ENCODE results near the gene ZNF362. TPM values are rescaled to one million over a fixed set of nuclear protein-coding genes. Genes with fewer than 3 reads are reported as not detected.

Gene ZNF362
- polyA plus RNA-seq, 1 donor = 27.1 TPM

DNA sequence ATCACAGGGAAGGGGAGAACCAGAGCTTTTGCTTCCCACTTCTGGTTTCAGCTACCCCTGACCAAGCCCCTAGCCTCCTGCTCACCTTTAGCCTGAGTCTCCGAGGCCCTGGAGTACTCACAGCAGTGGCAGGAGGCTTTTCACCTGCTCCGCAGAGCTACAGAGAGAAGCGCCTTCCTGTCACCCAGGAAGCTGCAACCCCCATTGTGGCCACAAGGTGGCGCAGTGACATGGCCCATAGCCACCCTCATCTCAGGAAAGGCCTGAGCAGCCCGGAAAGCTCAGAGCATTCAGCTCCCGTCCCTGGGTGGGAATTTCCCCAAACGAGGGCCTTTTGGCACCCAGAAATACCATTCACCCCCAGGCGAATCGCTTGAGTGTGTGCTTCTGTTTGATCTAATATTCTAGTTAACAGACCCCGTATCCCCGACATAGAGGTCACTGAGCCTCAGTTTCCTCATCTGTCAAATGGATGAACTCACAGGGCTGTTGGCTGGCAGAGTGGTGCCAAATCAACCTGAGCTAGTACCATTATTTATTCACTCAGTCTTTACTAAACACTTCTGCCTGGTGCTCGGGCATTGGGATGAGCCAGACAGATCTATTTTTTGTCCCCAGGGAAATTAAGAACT, 39.3 kb downstream of the ZNF362 start:
- no CpG with 5 or more reads among the region's 12 CpGs for WGBS (ENCODE audit: insufficient coverage, low lambda C conversion rate)
- Histone ChIP-seq H3K9me3 (ENCODE audit: control insufficient read depth, low read depth, low read length) (peaks cover 2% of the 10 kb centered on the region), H3K4me3 (ENCODE audit: low read length) (no peak overlapping the region), H3K27me3 (ENCODE audit: control insufficient read depth, insufficient read depth, low read length) (no peaks in the 10 kb centered on the region), H3K36me3 (ENCODE audit: control insufficient read depth, insufficient read depth, low read length) (peaks cover 55% of the 10 kb centered on the region), H3K4me1 (ENCODE audit: control insufficient read depth, insufficient read depth, low read length) (peaks cover 6% of the 10 kb centered on the region), H3K27ac (ENCODE audit: low read length) (no peak overlapping the region)
- DNase-seq = peak; percentile 74 to 81

DNA sequence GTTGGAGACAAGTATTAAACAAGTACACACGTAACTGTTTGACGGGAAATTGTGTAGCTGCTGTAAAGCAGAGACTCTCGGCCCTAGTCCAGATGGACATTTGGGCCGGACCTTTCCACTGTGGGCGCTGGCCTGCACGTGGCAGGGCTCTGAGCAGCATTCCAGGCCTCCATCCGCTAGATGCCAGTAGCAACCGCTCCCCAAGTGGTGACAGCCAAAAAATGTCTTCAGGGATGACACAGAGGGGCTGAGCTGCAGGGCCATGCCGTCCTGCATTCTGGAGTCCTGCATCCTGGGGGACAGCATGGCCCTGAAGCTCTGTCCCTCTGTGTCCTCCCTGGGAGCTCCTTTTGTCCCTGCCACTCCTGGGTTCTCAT, 39.8 kb downstream of the ZNF362 start:
- WGBS (ENCODE audit: insufficient coverage, low lambda C conversion rate) = no CpG with 5 or more reads among the region's 9 CpGs
- Histone ChIP-seq H3K27ac (ENCODE audit: low read length) (no peak overlapping the region), H3K4me1 (ENCODE audit: control insufficient read depth, insufficient read depth, low read length) (peaks cover 7% of the 10 kb centered on the region), H3K27me3 (ENCODE audit: control insufficient read depth, insufficient read depth, low read length) (no peaks in the 10 kb centered on the region), H3K36me3 (ENCODE audit: control insufficient read depth, insufficient read depth, low read length) (peaks cover 59% of the 10 kb centered on the region), H3K4me3 (ENCODE audit: low read length) (no peak overlapping the region), H3K9me3 (ENCODE audit: control insufficient read depth, low read depth, low read length) (peaks cover 2% of the 10 kb centered on the region)
- no peak for DNase-seq

DNA sequence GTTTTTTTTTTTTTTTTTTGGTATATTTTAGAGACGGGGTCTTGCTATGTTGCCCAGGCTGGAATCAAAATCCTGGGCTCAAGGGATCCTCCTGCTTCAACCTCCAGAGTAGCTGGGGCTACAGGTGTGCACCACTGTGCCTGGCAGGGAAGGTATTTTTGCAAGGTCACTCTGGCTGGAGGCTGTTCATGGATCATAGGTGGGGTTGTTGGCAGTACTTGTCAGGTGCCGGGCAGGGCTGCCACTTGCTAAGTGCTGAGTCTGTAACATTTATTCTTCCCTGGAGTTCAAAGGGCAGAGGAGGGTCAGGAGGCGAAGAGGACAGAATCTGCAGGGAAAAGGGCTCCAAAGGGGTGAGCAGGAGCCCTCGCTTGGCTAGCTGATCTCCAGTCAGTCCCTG, 40.5 kb downstream of the ZNF362 start:
- Histone ChIP-seq H3K4me1 (ENCODE audit: control insufficient read depth, insufficient read depth, low read length) (peaks cover 7% of the 10 kb centered on the region), H3K36me3 (ENCODE audit: control insufficient read depth, insufficient read depth, low read length) (peaks cover 61% of the 10 kb centered on the region), H3K27me3 (ENCODE audit: control insufficient read depth, insufficient read depth, low read length) (no peaks in the 10 kb centered on the region), H3K9me3 (ENCODE audit: control insufficient read depth, low read depth, low read length) (peaks cover 2% of the 10 kb centered on the region), H3K27ac (ENCODE audit: low read length) (no peak overlapping the region), H3K4me3 (ENCODE audit: low read length) (no peak overlapping the region)
- no CpG with 5 or more reads among the region's 4 CpGs for WGBS (ENCODE audit: insufficient coverage, low lambda C conversion rate)
- peak in 1 of 2 donors; percentile 22 for DNase-seq

DNA sequence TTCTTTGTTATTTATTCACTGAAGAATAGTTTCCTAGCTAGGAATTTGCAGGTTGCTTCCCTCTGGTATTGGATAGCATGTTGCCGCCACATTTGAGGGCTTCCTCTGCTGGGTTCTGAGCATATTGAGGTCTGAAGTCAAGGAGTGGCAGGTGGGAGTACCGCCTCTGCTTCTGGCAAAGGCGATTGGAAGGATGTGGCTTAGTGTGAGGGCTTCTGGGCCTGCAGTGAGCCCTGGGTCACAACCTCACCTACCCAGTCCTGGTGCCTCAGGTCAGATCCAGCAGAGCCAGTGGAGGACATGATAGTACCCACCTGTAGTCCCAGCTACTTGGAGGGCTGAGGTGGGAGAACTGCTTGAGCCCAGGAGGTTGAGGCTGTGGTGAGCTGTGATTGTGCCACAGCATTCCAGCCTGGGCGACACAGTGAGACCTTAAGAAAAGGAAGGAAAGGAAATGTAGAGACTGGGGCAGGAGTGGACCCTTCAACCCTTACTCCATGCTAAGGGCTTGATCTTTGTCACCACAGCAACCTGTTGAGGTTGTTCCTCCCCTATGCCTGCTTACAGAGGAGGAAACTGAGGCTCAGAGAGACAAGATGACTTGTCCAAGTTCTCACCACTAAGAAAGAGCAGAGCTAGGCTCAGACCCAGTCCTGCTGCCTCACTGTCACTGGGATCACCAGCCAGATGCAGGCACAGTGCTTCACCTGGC, 41.8 kb downstream of the ZNF362 start:
- no peak overlapping the region for H3K4me3 ChIP-seq (ENCODE audit: low read length)
- H3K36me3 ChIP-seq (ENCODE audit: control insufficient read depth, insufficient read depth, low read length) = peaks cover 56% of the 10 kb centered on the region
- no CpG with 5 or more reads among the region's 4 CpGs for WGBS (ENCODE audit: insufficient coverage, low lambda C conversion rate)
- peaks cover 2% of the 10 kb centered on the region for H3K9me3 ChIP-seq (ENCODE audit: control insufficient read depth, low read depth, low read length)
- H3K27me3 ChIP-seq (ENCODE audit: control insufficient read depth, insufficient read depth, low read length) = no peaks in the 10 kb centered on the region
- DNase-seq = no peak
- H3K4me1 ChIP-seq (ENCODE audit: control insufficient read depth, insufficient read depth, low read length) = peaks cover 7% of the 10 kb centered on the region
- H3K27ac ChIP-seq (ENCODE audit: low read length) = no peak overlapping the region

DNA sequence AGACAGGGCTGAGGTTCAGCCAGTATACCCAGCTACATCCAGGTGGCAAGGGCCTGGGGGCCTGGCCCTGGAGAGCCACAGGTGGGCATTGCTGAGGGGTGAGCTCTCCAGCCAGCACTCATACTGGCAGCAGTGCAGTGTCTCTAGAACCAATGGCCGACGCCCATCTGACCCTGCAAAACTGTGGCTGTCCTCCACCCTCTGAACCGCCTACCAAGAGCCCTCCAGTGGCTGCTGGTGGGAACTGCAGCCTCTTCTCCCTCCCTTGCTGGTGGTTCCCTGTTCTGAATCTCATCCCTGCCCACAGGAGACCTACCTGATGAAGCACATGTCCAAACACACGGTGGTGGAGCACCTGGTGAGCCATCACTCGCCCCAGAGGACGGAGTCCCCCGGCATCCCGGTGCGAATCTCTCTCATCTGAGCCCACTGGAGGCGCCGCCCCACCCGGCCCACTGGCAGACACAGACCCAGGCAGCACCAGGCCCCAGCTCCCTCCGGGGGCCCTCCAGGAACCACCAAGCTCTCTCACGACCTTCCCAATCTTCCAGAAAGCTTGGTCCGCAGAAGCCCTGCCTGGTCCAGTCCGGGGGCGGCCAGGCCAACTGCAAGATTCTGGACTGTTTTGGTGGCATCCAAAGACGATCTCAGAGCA, 42.5 kb downstream of the ZNF362 start:
- H3K4me3 ChIP-seq (ENCODE audit: low read length) = no peak overlapping the region
- peaks cover 54% of the 10 kb centered on the region for H3K36me3 ChIP-seq (ENCODE audit: control insufficient read depth, insufficient read depth, low read length)
- peaks cover 7% of the 10 kb centered on the region for H3K4me1 ChIP-seq (ENCODE audit: control insufficient read depth, insufficient read depth, low read length)
- 100% methylated on average over 1 of the region's 18 CpGs for WGBS (ENCODE audit: insufficient coverage, low lambda C conversion rate)
- H3K9me3 ChIP-seq (ENCODE audit: control insufficient read depth, low read depth, low read length) = peaks cover 2% of the 10 kb centered on the region
- DNase-seq = peak; percentile 32 to 42
- no peaks in the 10 kb centered on the region for H3K27me3 ChIP-seq (ENCODE audit: control insufficient read depth, insufficient read depth, low read length)
- no peak overlapping the region for H3K27ac ChIP-seq (ENCODE audit: low read length)

DNA sequence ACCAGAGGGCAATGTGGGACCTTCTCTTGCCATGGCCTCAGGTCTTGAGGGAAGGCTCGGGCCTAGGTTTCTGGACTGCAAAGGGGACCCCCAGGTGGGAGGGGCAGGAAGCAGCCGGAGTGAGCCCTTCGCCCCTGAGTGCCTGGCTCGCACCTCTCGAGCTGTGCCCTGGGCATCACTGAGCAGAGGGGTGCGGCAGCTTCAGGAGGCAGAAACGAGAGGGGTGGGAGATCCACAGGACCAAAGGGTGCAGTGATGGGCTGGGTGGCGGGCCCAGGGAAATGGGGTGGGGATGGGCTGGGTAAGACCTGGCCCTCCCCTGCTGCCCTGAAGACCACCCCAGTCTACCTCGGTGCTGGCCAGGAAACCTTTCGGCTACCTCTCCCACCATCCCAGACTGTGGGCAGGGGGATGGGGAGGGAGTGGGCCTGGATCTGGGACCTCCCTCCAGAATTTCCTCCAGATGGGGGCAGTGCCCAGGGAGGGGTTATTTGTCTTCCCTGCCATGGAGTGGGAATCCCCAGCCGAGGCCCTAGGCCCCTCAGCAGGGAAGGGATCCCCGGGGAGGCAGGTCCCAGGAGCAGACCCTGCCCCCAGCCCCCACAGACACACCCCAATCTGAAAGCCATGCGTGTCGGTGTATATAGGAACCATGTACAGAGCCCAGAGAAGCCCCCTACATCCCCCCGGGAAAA, 43.3 kb downstream of the ZNF362 start:
- WGBS (ENCODE audit: insufficient coverage, low lambda C conversion rate) = no CpG with 5 or more reads among the region's 15 CpGs
- H3K4me3 ChIP-seq (ENCODE audit: low read length) = no peak overlapping the region
- H3K27me3 ChIP-seq (ENCODE audit: control insufficient read depth, insufficient read depth, low read length) = no peaks in the 10 kb centered on the region
- H3K27ac ChIP-seq (ENCODE audit: low read length) = no peak overlapping the region
- DNase-seq = no peak
- peaks cover 7% of the 10 kb centered on the region for H3K4me1 ChIP-seq (ENCODE audit: control insufficient read depth, insufficient read depth, low read length)
- H3K9me3 ChIP-seq (ENCODE audit: control insufficient read depth, low read depth, low read length) = peaks cover 2% of the 10 kb centered on the region
- peaks cover 45% of the 10 kb centered on the region for H3K36me3 ChIP-seq (ENCODE audit: control insufficient read depth, insufficient read depth, low read length)

DNA sequence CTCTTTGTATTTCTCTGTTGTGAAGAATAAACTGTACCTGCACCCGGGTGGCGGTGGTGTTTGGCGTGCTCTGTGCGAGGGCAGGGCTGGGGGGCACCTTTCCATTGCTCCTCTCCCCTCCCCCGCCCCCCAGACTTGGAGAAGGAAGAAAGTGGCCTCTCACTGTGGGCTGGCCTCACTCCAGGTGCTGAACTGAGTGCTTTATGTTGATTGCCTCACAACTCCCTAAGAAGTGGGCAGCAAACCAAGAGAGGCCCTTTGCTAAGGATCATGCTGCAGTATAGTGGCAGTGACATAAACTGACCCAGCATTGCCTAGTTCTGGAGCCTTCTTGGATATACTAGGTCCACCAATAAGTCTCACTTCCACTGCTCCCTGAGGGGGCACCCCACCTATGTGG, 44.4 kb downstream of the ZNF362 start:
- DNase-seq = peak in 1 of 2 donors; percentile 39
- H3K36me3 ChIP-seq (ENCODE audit: control insufficient read depth, insufficient read depth, low read length) = peaks cover 37% of the 10 kb centered on the region
- no peaks in the 10 kb centered on the region for H3K27me3 ChIP-seq (ENCODE audit: control insufficient read depth, insufficient read depth, low read length)
- H3K4me1 ChIP-seq (ENCODE audit: control insufficient read depth, insufficient read depth, low read length) = peaks cover 7% of the 10 kb centered on the region
- no peak overlapping the region for H3K4me3 ChIP-seq (ENCODE audit: low read length)
- H3K9me3 ChIP-seq (ENCODE audit: control insufficient read depth, low read depth, low read length) = peaks cover 2% of the 10 kb centered on the region
- no peak overlapping the region for H3K27ac ChIP-seq (ENCODE audit: low read length)
- no CpG with 5 or more reads among the region's 5 CpGs for WGBS (ENCODE audit: insufficient coverage, low lambda C conversion rate)

DNA sequence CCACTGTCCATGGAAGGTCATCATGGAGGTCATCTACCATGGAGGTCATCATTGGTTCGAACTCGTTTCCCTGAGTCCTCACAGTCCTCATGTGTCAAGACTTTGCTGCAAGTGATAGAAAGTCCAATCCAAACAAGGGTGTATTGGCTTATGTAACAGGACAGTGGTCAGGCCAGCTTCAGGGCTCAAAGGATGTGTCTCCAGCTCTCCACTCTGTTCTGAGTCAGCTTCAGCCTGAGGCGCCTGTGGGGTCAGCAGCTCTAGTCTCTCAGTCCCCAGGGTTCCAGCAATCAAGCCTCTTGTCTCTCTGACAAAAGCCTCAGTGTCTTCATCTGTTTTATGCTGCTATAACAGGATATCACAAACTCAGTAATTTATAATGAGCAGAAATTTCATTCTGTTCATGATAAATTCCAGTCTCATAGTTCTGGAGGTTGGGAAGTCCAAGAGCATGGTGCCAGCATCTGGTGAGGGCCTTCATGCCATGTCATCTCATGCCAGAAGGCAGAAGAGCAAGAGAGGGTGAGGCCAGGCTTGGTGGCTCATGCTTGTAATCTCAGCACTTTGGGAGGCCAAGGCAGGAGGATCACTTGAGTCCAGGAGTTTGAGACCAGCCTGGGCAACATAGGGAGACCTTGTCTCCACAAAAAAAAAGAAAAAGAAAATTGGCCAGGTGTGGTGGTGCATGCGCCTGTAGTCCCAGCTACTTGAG, 45.1 kb downstream of the ZNF362 start:
- no CpG with 5 or more reads among the region's 4 CpGs for WGBS (ENCODE audit: insufficient coverage, low lambda C conversion rate)
- peaks cover 6% of the 10 kb centered on the region for H3K27me3 ChIP-seq (ENCODE audit: control insufficient read depth, insufficient read depth, low read length)
- DNase-seq = no peak

DNA sequence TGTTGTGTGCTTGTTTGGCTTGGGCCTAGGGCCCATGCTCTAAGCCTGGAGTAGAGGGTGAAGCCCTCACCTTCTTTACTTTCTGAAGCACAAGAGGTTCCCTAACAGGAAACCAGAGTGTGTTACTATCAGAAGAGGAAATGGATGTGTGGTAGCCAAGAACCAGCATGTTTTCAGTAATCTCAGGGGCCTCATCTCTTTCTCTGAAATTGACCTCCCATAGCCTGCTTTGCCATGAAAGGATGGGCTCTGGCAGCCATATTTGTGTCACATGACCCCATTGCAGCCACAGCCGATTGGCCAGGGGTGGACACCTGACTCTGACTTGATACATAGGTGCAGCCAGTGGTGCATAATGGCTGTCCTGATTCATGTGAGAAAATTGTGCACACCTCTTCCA, 46.0 kb downstream of the ZNF362 start:
- H3K27me3 ChIP-seq (ENCODE audit: control insufficient read depth, insufficient read depth, low read length) = peaks cover 12% of the 10 kb centered on the region
- H3K9me3 ChIP-seq (ENCODE audit: control insufficient read depth, low read depth, low read length) = peaks cover 2% of the 10 kb centered on the region
- no peak for DNase-seq
- peaks cover 4% of the 10 kb centered on the region for H3K4me1 ChIP-seq (ENCODE audit: control insufficient read depth, insufficient read depth, low read length)
- no peak overlapping the region for H3K4me3 ChIP-seq (ENCODE audit: low read length)
- H3K27ac ChIP-seq (ENCODE audit: low read length) = no peak overlapping the region
- no CpG with 5 or more reads among the region's 1 CpG for WGBS (ENCODE audit: insufficient coverage, low lambda C conversion rate)
- peaks cover 28% of the 10 kb centered on the region for H3K36me3 ChIP-seq (ENCODE audit: control insufficient read depth, insufficient read depth, low read length)

More for the DNA sequence above, 45.1 kb downstream of the ZNF362 start:
- Histone ChIP-seq H3K9me3 (ENCODE audit: control insufficient read depth, low read depth, low read length) (peaks cover 2% of the 10 kb centered on the region), H3K27ac (ENCODE audit: low read length) (no peak overlapping the region), H3K36me3 (ENCODE audit: control insufficient read depth, insufficient read depth, low read length) (peaks cover 29% of the 10 kb centered on the region), H3K4me1 (ENCODE audit: control insufficient read depth, insufficient read depth, low read length) (peaks cover 7% of the 10 kb centered on the region), H3K4me3 (ENCODE audit: low read length) (no peak overlapping the region)

DNA sequence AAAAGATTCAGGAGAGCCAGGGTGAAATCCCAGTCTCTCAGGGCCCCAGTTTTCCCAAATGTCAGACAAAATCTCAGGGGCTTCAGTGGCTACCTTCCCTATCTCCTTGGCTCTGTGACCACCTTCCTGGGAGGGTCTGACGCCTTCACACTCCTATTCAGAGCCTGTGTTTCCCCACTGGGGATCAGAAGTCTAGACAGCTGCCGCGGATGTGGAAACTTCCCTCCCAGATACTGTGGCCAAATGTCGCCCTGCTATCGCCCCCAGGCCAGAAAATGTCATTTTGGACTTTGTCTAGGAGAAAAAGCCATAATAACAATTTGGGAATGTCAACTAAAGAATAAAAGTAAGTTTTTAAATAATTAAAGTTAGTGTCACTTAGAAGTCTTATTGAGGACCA, 48.7 kb downstream of the ZNF362 start:
- WGBS (ENCODE audit: insufficient coverage, low lambda C conversion rate) = 80% methylated on average over 1 of the region's 5 CpGs
- no peak overlapping the region for H3K4me3 ChIP-seq (ENCODE audit: low read length)
- peaks cover 7% of the 10 kb centered on the region for H3K9me3 ChIP-seq (ENCODE audit: control insufficient read depth, low read depth, low read length)
- DNase-seq = no peak
- H3K36me3 ChIP-seq (ENCODE audit: control insufficient read depth, insufficient read depth, low read length) = peaks cover 8% of the 10 kb centered on the region
- H3K4me1 ChIP-seq (ENCODE audit: control insufficient read depth, insufficient read depth, low read length) = peaks cover 4% of the 10 kb centered on the region
- H3K27ac ChIP-seq (ENCODE audit: low read length) = no peak overlapping the region
- peaks cover 12% of the 10 kb centered on the region for H3K27me3 ChIP-seq (ENCODE audit: control insufficient read depth, insufficient read depth, low read length)

All from large intestine (tissue), 3 donors.